Upper lobe of left lung (tissue), 6 donors: ENCODE results near the gene MRPL23. TPM values are rescaled to one million over a fixed set of nuclear protein-coding genes. Genes with fewer than 3 reads are reported as not detected.

Source experiments
- ATAC-seq, 2 donors: fragments of 200-7000 bp; cut with Tn5 transposase; one replicate each; pipeline ENCODE4 v1.9.1; 2022; ENCODE audit warnings: mild to moderate bottlenecking in 2 of 2, moderate library complexity in 2 of 2; ENCODE audit not compliant: low FRiP score in 2 of 2
- DNase-seq, 2 donors: peaks; one replicate each; pipeline ENCODE4 v3.0.0-alpha.2; 2019 to 2020
- H3K27ac ChIP-seq, 4 donors: fragments of 200-600 bp; sonication (generic); one replicate each; pipeline ENCODE4 v1.5.1; 2016 to 2019
- H3K27me3 ChIP-seq, 4 donors: fragments of 200-600 bp; sonication (generic); one replicate each; pipeline ENCODE4 v1.5.1; 2017 to 2019
- H3K36me3 ChIP-seq, 4 donors: fragments of 200-600 bp; sonication (generic); one replicate each; pipeline ENCODE4 v1.5.1; 2016 to 2019
- H3K4me1 ChIP-seq, 4 donors: fragments of 200-600 bp; sonication (generic); one replicate each; pipeline ENCODE4 v1.5.1; 2018 to 2019
- H3K4me3 ChIP-seq, 4 donors: fragments of 200-600 bp; sonication (generic); one replicate each; pipeline ENCODE4 v1.5.1; 2017 to 2019; ENCODE audit warnings: mild to moderate bottlenecking in 2 of 4, moderate library complexity in 1 of 4
- H3K9me3 ChIP-seq, 4 donors: fragments of 200-600 bp; sonication (generic); one replicate each; pipeline ENCODE4 v1.5.1; 2018 to 2019
- CTCF ChIP-seq, 6 experiments: fragments of 450-650 bp in 4 of 6; fragments of 200-600 bp in 2 of 6; sonication (generic) in 2 of 6; IDR thresholded peaks; one replicate each; pipeline ENCODE4 v1.5.1; 2016 to 2019; ENCODE audit warnings: antibody characterized with exemption in 6 of 6
- EP300 ChIP-seq, 4 donors: sonication (generic); formaldehyde crosslinking; IDR thresholded peaks; one replicate each; pipeline ENCODE4 v1.5.1; 2017; ENCODE audit warnings: antibody characterized with exemption in 4 of 4, control low read depth in 2 of 4
- POLR2A ChIP-seq, 4 donors: fragments of 450-650 bp; IDR thresholded peaks; one replicate each; pipeline ENCODE4 v1.5.1; 2016 to 2017; ENCODE audit warnings: antibody characterized with exemption in 4 of 4, mild to moderate bottlenecking in 2 of 4
- POLR2AphosphoS5 ChIP-seq, 2 donors: sonication (generic); formaldehyde crosslinking; IDR thresholded peaks; one replicate each; pipeline ENCODE4 v1.5.1; 2017; ENCODE audit warnings: antibody characterized with exemption in 2 of 2
- WGBS, 2 donors: methylation state at CpG; one replicate each; pipeline ENCODE4 v1.1.5; 2017 to 2018; 5-methylcytosine and 5-hydroxymethylcytosine counted together
- total RNA-seq, 6 donors: library from RNA; depleted of rRNA in 4 of 6; stranded (reverse); fragments of >200 nt in 4 of 6; gene quantifications; one replicate each; pipeline versions ENCODE4 v1.1.0 to v1.2.1, GENCODE V29; 2016 to 2021
- donor health status: DM: no; HTN: no; CAD: no; lungs with moderate emphysema.
- donor health status: DM: no; HTN: yes; CAD: no; lungs with severe emphysema.

MRPL23 gene
- total RNA-seq, 6 donors from 2014 or later, result 62.1 to 287 (median 150) TPM

GRCh38 chr11:1969776-1970175 lies 22.6 kb downstream of the MRPL23 start:
- H3K9me3 ChIP-seq, result no peaks in the 10 kb centered on the region
- no CpG with 5 or more reads among the region's 23 CpGs for WGBS, 2 donors
- no peak overlapping the region for H3K4me3 ChIP-seq
- no peaks in the 10 kb centered on the region for H3K27me3 ChIP-seq
- no peaks in the 10 kb centered on the region for H3K4me1 ChIP-seq
- TF ChIP-seq POLR2AphosphoS5 (IDR thresholded peaks at IDR 0.05) (no peak), POLR2A (IDR thresholded peaks at IDR 0.05) (no peak), CTCF (IDR thresholded peaks at IDR 0.05) (no peak), EP300 (IDR thresholded peaks at IDR 0.05) (no peak)
- DNase-seq, result no peak
- H3K27ac ChIP-seq, result no peak overlapping the region
- no peak for ATAC-seq
- no peaks in the 10 kb centered on the region for H3K36me3 ChIP-seq

- Histone ChIP-seq H3K27me3 (no peaks in the 10 kb centered on the region), H3K4me1 (no peaks in the 10 kb centered on the region), H3K36me3 (no peaks in the 10 kb centered on the region), H3K9me3 (no peaks in the 10 kb centered on the region), H3K4me3 (no peak overlapping the region), H3K27ac (no peak overlapping the region)
- TF ChIP-seq CTCF (IDR thresholded peaks at IDR 0.05) (no peak), POLR2A (IDR thresholded peaks at IDR 0.05) (no peak), POLR2AphosphoS5 (IDR thresholded peaks at IDR 0.05) (no peak), EP300 (IDR thresholded peaks at IDR 0.05) (no peak)
- DNase-seq (peak; percentile 5 to 61), ATAC-seq (no peak)
- WGBS, 2 donors, result 72 to 87% methylated on average over 6 to 13 of the region's 15 CpGs
Measured at GRCh38 chr11:1970956-1971355, 23.8 kb downstream of the MRPL23 start.

- TF ChIP-seq POLR2AphosphoS5 (IDR thresholded peaks at IDR 0.05), result no peak
- no peak for TF ChIP-seq CTCF (IDR thresholded peaks at IDR 0.05)
- TF ChIP-seq POLR2A (IDR thresholded peaks at IDR 0.05), result no peak
- H3K27me3 ChIP-seq, result no peaks in the 10 kb centered on the region
- no peaks in the 10 kb centered on the region for H3K4me1 ChIP-seq
- H3K36me3 ChIP-seq, result no peaks in the 10 kb centered on the region
- no peaks in the 10 kb centered on the region for H3K9me3 ChIP-seq
- ATAC-seq (no peak), DNase-seq (no peak)
- no peak overlapping the region for H3K27ac ChIP-seq
- H3K4me3 ChIP-seq, result no peak overlapping the region
- WGBS, 2 donors, result no CpG with 5 or more reads among the region's 13 CpGs
Measured at GRCh38 chr11:1975185-1975584, 28.1 kb downstream of the MRPL23 start.

- no peak for TF ChIP-seq POLR2A (IDR thresholded peaks at IDR 0.05)
- TF ChIP-seq CTCF (IDR thresholded peaks at IDR 0.05), result no peak
- no peak for TF ChIP-seq EP300 (IDR thresholded peaks at IDR 0.05)
- no peak for TF ChIP-seq POLR2AphosphoS5 (IDR thresholded peaks at IDR 0.05)
- ATAC-seq (no peak), DNase-seq (peak; percentile 10 to 48)
- Histone ChIP-seq H3K27me3 (no peaks in the 10 kb centered on the region), H3K9me3 (no peaks in the 10 kb centered on the region), H3K27ac (no peak overlapping the region), H3K36me3 (no peaks in the 10 kb centered on the region), H3K4me3 (no peak overlapping the region), H3K4me1 (no peaks in the 10 kb centered on the region)
- WGBS, 2 donors, result 90% methylated on average over 4 of the region's 26 CpGs; no CpG with 5 or more reads in 1 of the 2 donors
Measured at GRCh38 chr11:1978720-1979473, 31.8 kb downstream of the MRPL23 start.

GRCh38 chr11:1979607-1980006 lies 32.5 kb downstream of the MRPL23 start:
- Histone ChIP-seq H3K27me3 (no peaks in the 10 kb centered on the region), H3K4me1 (no peaks in the 10 kb centered on the region), H3K4me3 (no peak overlapping the region), H3K36me3 (no peaks in the 10 kb centered on the region), H3K27ac (no peak overlapping the region), H3K9me3 (no peaks in the 10 kb centered on the region)
- DNase-seq (peak in 1 of 2 donors; percentile 36), ATAC-seq (no peak)
- no peak for TF ChIP-seq POLR2A (IDR thresholded peaks at IDR 0.05)
- no peak for TF ChIP-seq POLR2AphosphoS5 (IDR thresholded peaks at IDR 0.05)
- 93% methylated on average over 3 of the region's 11 CpGs; no CpG with 5 or more reads in 1 of the 2 donors for WGBS, 2 donors
